Measurements from ENCODE around the gene CEP57L1. TPM values are rescaled to one million over a fixed set of nuclear protein-coding genes. Genes with fewer than 3 reads are reported as not detected.

CEP57L1 gene
- total and polyA plus RNA-seq, 10 donors = 5.1 to 28.7 (median 12.4) TPM

- WGBS, 5 donors = 50 to 73% (median 53%) methylated on average over 2 of the region's 2 CpGs
- Histone ChIP-seq H3K4me3 (no peak overlapping the region), H3K9me3 (no peaks in the 10 kb centered on the region), H3K27me3 (replicated peaks in 1 of 7) (no peaks in the 10 kb centered on the region), H3K36me3 (no peaks in the 10 kb centered on the region), H3K4me1 (peaks cover 0 to 4% (median 0%) of the 10 kb centered on the region in 6 donors), H3K27ac (no peak overlapping the region)
- no peak for DNase-seq
- intact Hi-C loops (cut with DNase I; ENCODE audit: low total_unique reads) = no loop called here
- TF ChIP-seq POLR2A (IDR thresholded peaks at IDR 0.05) (no peak), POLR2AphosphoS5 (IDR thresholded peaks at IDR 0.05) (no peak)
- TF ChIP-seq, protein P1, sequence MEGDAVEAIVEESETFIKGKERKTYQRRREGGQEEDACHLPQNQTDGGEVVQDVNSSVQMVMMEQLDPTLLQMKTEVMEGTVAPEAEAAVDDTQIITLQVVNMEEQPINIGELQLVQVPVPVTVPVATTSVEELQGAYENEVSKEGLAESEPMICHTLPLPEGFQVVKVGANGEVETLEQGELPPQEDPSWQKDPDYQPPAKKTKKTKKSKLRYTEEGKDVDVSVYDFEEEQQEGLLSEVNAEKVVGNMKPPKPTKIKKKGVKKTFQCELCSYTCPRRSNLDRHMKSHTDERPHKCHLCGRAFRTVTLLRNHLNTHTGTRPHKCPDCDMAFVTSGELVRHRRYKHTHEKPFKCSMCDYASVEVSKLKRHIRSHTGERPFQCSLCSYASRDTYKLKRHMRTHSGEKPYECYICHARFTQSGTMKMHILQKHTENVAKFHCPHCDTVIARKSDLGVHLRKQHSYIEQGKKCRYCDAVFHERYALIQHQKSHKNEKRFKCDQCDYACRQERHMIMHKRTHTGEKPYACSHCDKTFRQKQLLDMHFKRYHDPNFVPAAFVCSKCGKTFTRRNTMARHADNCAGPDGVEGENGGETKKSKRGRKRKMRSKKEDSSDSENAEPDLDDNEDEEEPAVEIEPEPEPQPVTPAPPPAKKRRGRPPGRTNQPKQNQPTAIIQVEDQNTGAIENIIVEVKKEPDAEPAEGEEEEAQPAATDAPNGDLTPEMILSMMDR (IDR thresholded peaks at IDR 0.05 in 8 of 11, conservative IDR thresholded peaks at IDR 0.05 in 3 of 11) = no peak
These were observed 75.0 kb downstream of the CEP57L1 start for GRCh38 chr6:109170333-109170732.

GRCh38 chr6:109172101-109172746, 76.9 kb downstream of the CEP57L1 start:
- Histone ChIP-seq H3K36me3 (no peaks in the 10 kb centered on the region), H3K27ac (no peak overlapping the region), H3K4me3 (no peak overlapping the region), H3K9me3 (no peaks in the 10 kb centered on the region), H3K27me3 (replicated peaks in 1 of 7) (peaks cover 0 to 12% (median 0%) of the 10 kb centered on the region in 7 donors), H3K4me1 (peaks cover 0 to 4% (median 0%) of the 10 kb centered on the region in 6 donors)
- 72 to 100% (median 79%) methylated on average over 2 of the region's 2 CpGs for WGBS, 5 donors
- no peak for DNase-seq
- TF ChIP-seq POLR2AphosphoS5 (IDR thresholded peaks at IDR 0.05) (no peak), POLR2A (IDR thresholded peaks at IDR 0.05) (no peak)
- TF ChIP-seq, protein P1 (IDR thresholded peaks at IDR 0.05 in 8 of 11, conservative IDR thresholded peaks at IDR 0.05 in 3 of 11) = no peak
- intact Hi-C loops (cut with DNase I; ENCODE audit: low total_unique reads) = no loop called here

DNA sequence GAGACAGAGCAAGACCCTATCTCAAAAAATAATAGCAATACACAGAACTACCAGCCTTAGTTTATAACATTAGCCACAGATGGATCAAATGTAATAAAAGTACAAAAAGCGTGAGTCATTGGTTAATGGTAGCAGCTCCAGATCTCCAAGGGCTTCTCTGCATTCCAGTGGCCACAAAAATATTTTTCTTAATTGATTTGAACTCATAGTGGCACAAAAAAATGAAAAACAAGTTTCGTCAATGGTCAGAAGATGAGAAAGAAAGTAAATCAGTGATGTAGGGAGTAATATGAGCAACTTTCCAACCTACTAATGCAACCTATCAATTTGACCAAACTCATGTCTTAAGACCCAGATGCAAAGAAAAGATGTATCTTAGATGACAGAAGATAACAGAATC, 79.6 kb downstream of the CEP57L1 start:
- no peak for TF ChIP-seq POLR2AphosphoS5 (IDR thresholded peaks at IDR 0.05)
- no peak for TF ChIP-seq POLR2A (IDR thresholded peaks at IDR 0.05)
- TF ChIP-seq, protein P1 (IDR thresholded peaks at IDR 0.05 in 8 of 11, conservative IDR thresholded peaks at IDR 0.05 in 3 of 11) = no peak
- WGBS, 5 donors = 92 to 95% (median 94%) methylated on average over 2 of the region's 2 CpGs
- Histone ChIP-seq H3K36me3 (no peaks in the 10 kb centered on the region), H3K4me3 (no peak overlapping the region), H3K27ac (no peak overlapping the region), H3K4me1 (peaks cover 0 to 4% (median 0%) of the 10 kb centered on the region in 6 donors), H3K27me3 (replicated peaks in 1 of 7) (peaks cover 0 to 15% (median 0%) of the 10 kb centered on the region in 7 donors), H3K9me3 (peaks cover 0 to 5% (median 0%) of the 10 kb centered on the region in 8 donors)
- intact Hi-C loops (cut with DNase I; ENCODE audit: low total_unique reads) = no loop called here
- no peak for DNase-seq

DNA sequence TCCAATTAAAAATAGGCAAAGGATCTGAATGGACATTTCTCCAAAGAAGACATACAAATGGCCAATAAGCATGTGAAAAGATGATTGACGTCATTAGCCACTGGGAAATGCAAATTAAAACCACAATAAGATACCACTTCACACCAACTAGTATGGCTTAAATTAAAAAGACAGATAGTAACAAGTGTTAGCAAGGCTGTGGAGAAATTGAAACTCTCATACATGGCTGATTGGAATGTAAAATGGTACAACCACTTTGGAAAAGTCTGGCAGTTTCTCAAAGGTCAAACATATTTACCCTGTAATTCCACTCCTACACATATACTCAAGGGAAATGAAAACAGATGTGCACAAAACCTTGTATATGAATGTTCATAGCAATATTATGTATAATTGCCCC, 83.6 kb downstream of the CEP57L1 start:
- no peak overlapping the region for H3K4me3 ChIP-seq
- 0 to 91% (median 34%) methylated on average over 1 of the region's 1 CpG for WGBS, 5 donors
- H3K9me3 ChIP-seq = peaks cover 0 to 5% (median 0%) of the 10 kb centered on the region in 8 donors

More for the DNA sequence above, 83.6 kb downstream of the CEP57L1 start:
- TF ChIP-seq POLR2AphosphoS5 (IDR thresholded peaks at IDR 0.05) (no peak), POLR2A (IDR thresholded peaks at IDR 0.05) (no peak)
- TF ChIP-seq, protein P1 (IDR thresholded peaks at IDR 0.05 in 8 of 11, conservative IDR thresholded peaks at IDR 0.05 in 3 of 11) = no peak
- Histone ChIP-seq H3K27me3 (replicated peaks in 1 of 7) (peaks cover 0 to 15% (median 0%) of the 10 kb centered on the region in 7 donors), H3K36me3 (no peaks in the 10 kb centered on the region), H3K27ac (no peak overlapping the region), H3K4me1 (peaks cover 0 to 11% (median 0%) of the 10 kb centered on the region in 6 donors)
- intact Hi-C loops (cut with DNase I; ENCODE audit: low total_unique reads) = no loop called here
- no peak for DNase-seq
